Heart right ventricle (tissue), 16 donors: ENCODE results near the gene MMP24OS. TPM values are rescaled to one million over a fixed set of nuclear protein-coding genes. Genes with fewer than 3 reads are reported as not detected.

Experiments
- ATAC-seq, 8 donors: fragments of 200-7000 bp; cut with Tn5 transposase; one replicate each; pipeline ENCODE4 v1.9.1; 2020; ENCODE audit warnings: mild to moderate bottlenecking in 8 of 8, moderate library complexity in 8 of 8, moderate number of reproducible peaks in 1 of 8
- DNase-seq, 2 donors: peaks; one replicate each; pipeline ENCODE4 v3.0.0-alpha.2; 2020
- H3K27ac ChIP-seq, 10 donors: fragments of 200-600 bp; sonication (generic) in 2 of 10; one replicate each; pipeline versions ENCODE4 v1.5.0 to v1.8.0; 2020 to 2022; ENCODE audit warnings: mild to moderate bottlenecking in 3 of 10
- H3K27me3 ChIP-seq, 7 donors: fragments of 200-600 bp; one replicate each; pipeline ENCODE4 v1.8.0; 2021 to 2022; ENCODE audit warnings: mild to moderate bottlenecking in 2 of 7
- H3K36me3 ChIP-seq, 9 donors: fragments of 200-600 bp; sonication (generic) in 1 of 9; one replicate each; pipeline versions ENCODE4 v1.5.0 to v1.8.0; 2020 to 2022; ENCODE audit warnings: mild to moderate bottlenecking in 2 of 9
- H3K4me1 ChIP-seq, 9 donors: fragments of 200-600 bp; sonication (generic) in 1 of 9; one replicate each; pipeline versions ENCODE4 v1.5.0 to v1.8.0; 2020 to 2022; ENCODE audit warnings: mild to moderate bottlenecking in 4 of 9
- H3K4me3 ChIP-seq, 10 donors: fragments of 200-600 bp; sonication (generic) in 2 of 10; one replicate each; pipeline versions ENCODE4 v1.5.0 to v1.8.0; 2020 to 2022; ENCODE audit warnings: mild to moderate bottlenecking in 7 of 10, moderate library complexity in 2 of 10
- H3K9me3 ChIP-seq, 11 donors: fragments of 200-600 bp in 10 of 11; sonication (generic) in 2 of 11; one replicate each; pipeline versions ENCODE4 v1.5.0 to v1.8.0; 2013 to 2022; ENCODE audit warnings: mild to moderate bottlenecking in 2 of 11, control low read depth in 1 of 11, moderate library complexity in 1 of 11
- WGBS, 2 donors: extraction: QIAGEN DNeasy Blood & Tissue Kit; methylation state at CpG; one replicate each; pipeline ENCODE4 v1.1.7; 2013; ENCODE audit warnings: inconsistent platforms in 1 of 2; 5-methylcytosine and 5-hydroxymethylcytosine counted together
- intact Hi-C, 10 donors: fragments of 100-400 bp; cut with DNase I; formaldehyde crosslinking; loops; one replicate each; pipeline versions ENCODE4 v1.11.1 to v1.14.2; 2022
- polyA plus RNA-seq, 2 donors: library from polyadenylated mRNA; stranded (reverse); fragments of 200-250 nt; gene quantifications; one replicate each; pipeline ENCODE4 v1.2.3, GENCODE V29; 2013
- total RNA-seq, 10 donors: library from RNA; stranded (reverse); fragmentation: NEBNext Ultra II Directional in 3 of 10; extraction: Animal tissue kit (Norgen Biotek cat#: 25700) in 3 of 10; gene quantifications; one replicate each; pipeline versions ENCODE4 v1.2.1 to v1.2.4, GENCODE V29; 2021 to 2023
- TF ChIP-seq, protein P1 (sequence below), 9 donors: fragments of 200-600 bp; sonication (generic) in 2 of 9; IDR thresholded peaks; one replicate each; pipeline versions ENCODE4 v1.5.0 to v1.8.0; 2021 to 2022; ENCODE audit warnings: antibody characterized with exemption in 9 of 9, mild to moderate bottlenecking in 5 of 9, moderate library complexity in 1 of 9
- donor health status: Arrhythmogenic right ventricular cardiomyopathy.
- donor health status: ischemic (EF 13 %, LVEDD 7.1; RV severe dilation, severe dysfunction).
- donor health status: healthy with polysubstance abuse.
- donor health status: DM: no; HTN: yes; CAD: no.
- donor health status: DM: no; HTN: no; CAD: no.
- donor health status: ischemic (EF 25% LVEDD 6.9; RV normal size, moderate dysfunction).
- donor health status: ischemic (EF 25% LVEDD 5.7; RV mildly dilated, moderate dysfunction).
- donor health status: healthy.
- donor health status: DM: yes; HTN: yes; CAD: no.
- donor health status: Ischemic cardiomyopathy.
- donor health status: ischemic (EF 35%, LVEDD 5.7; RV mildly dilated, moderate dysfunction).
- donor health status: nonischemic (EF 11% LVEDD 7.7; RV severe dilation, severe dysfunction).
- donor health status: DM: yes; HTN: yes; CAD: no.
- donor health status: PGD.
- donor health status: ischemic (EF 29% LVEDD 5.4; RV normal size, mild dysfunction).
- donor health status: nonischemic (EF 23%, LVEDD 6.1; RV moderate dilation, normal function).

The MMP24OS gene
- total and polyA plus RNA-seq, 12 donors, result 14.4 to 64.1 (median 46.1) TPM

DNA sequence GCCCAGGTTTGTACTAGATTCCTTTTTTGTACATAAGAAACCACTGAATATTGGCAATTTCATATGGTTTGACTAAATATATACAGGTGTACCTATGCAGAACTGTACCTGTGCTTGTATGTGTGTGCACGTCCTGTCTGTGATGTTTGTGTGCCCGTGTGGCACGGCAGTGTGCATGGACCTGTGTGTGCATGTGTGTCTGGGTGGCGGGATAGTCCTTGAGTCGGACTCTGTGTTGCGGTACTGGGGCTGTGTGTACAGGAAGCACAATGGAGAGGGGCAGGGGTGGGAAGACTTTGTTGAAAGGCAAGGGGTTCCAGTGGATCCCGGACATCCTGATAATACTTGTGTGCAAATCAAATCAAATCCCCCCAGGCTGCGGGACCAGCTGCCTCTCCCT lies 17.8 kb upstream of the MMP24OS start:
- ATAC-seq (no peak), DNase-seq (no peak)
- Histone ChIP-seq H3K27ac (no peak overlapping the region), H3K4me1 (peaks cover 0 to 8% (median 0%) of the 10 kb centered on the region in 9 donors), H3K27me3 (peaks cover 0 to 21% (median 15%) of the 10 kb centered on the region in 7 donors), H3K9me3 (no peaks in the 10 kb centered on the region), H3K4me3 (no peak overlapping the region), H3K36me3 (no peaks in the 10 kb centered on the region)
- intact Hi-C loops, result no loop called here
- 69 to 70% methylated on average over 8 of the region's 8 CpGs for WGBS, 2 donors
- TF ChIP-seq, protein P1, sequence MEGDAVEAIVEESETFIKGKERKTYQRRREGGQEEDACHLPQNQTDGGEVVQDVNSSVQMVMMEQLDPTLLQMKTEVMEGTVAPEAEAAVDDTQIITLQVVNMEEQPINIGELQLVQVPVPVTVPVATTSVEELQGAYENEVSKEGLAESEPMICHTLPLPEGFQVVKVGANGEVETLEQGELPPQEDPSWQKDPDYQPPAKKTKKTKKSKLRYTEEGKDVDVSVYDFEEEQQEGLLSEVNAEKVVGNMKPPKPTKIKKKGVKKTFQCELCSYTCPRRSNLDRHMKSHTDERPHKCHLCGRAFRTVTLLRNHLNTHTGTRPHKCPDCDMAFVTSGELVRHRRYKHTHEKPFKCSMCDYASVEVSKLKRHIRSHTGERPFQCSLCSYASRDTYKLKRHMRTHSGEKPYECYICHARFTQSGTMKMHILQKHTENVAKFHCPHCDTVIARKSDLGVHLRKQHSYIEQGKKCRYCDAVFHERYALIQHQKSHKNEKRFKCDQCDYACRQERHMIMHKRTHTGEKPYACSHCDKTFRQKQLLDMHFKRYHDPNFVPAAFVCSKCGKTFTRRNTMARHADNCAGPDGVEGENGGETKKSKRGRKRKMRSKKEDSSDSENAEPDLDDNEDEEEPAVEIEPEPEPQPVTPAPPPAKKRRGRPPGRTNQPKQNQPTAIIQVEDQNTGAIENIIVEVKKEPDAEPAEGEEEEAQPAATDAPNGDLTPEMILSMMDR (IDR thresholded peaks at IDR 0.05), result no peak

DNA sequence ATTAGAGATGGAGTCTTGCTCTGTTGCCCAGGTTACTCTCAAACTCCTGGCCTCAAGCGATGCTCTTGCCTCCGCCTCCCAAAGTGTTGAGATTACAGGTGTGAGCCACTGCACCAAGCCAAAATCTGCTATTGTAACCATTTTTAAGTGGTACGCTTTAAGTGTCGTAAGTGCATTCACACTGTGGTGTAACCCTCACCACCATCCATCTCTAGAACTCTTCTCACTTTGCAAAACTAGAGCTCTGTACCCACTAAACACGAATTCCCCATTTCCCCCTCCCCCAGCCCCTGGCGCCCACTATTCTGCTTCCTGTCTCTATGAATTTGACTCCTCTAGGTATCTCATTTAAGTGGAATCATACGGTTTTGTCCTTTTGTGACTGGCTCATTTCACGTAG lies 17.1 kb upstream of the MMP24OS start:
- Histone ChIP-seq H3K27me3 (peaks cover 0 to 21% (median 15%) of the 10 kb centered on the region in 7 donors), H3K4me3 (no peak overlapping the region), H3K4me1 (peaks cover 0 to 8% (median 0%) of the 10 kb centered on the region in 9 donors), H3K27ac (no peak overlapping the region), H3K9me3 (no peaks in the 10 kb centered on the region), H3K36me3 (no peaks in the 10 kb centered on the region)
- TF ChIP-seq, protein P1 (IDR thresholded peaks at IDR 0.05), result no peak
- no peak for DNase-seq
- 69 to 85% methylated on average over 8 of the region's 8 CpGs for WGBS, 2 donors
- intact Hi-C loops, result no loop called here
- ATAC-seq, result no peak

DNA sequence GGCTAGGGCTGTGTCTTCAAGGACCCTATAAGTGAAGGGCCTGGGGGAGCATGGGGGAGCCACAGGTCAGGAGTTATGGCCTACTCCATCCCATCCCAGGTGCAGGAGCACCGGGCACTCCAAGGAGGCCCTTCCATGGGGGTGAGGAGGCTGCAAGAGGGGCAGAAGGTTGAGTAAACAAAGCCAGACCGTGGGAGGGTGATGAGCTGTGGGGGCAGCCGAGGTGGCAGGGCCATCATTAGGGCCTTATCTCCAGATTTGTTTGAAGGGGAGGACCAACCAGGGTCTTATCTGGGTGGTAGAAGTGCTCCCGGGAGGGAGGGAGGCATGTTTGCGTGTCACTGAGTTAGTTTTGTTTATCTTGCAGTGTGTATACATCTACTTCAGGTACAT lies 16.4 kb upstream of the MMP24OS start:
- 51 to 57% methylated on average over 5 of the region's 5 CpGs for WGBS, 2 donors
- no peaks in the 10 kb centered on the region for H3K9me3 ChIP-seq
- ATAC-seq (no peak), DNase-seq (no peak)
- TF ChIP-seq, protein P1 (IDR thresholded peaks at IDR 0.05), result no peak
- H3K27me3 ChIP-seq, result peaks cover 0 to 21% (median 15%) of the 10 kb centered on the region in 7 donors
- intact Hi-C loops, result no loop called here
- H3K27ac ChIP-seq, result no peak overlapping the region
- no peak overlapping the region for H3K4me3 ChIP-seq
- peaks cover 0 to 8% (median 0%) of the 10 kb centered on the region in 9 donors for H3K4me1 ChIP-seq
- H3K36me3 ChIP-seq, result no peaks in the 10 kb centered on the region

DNA sequence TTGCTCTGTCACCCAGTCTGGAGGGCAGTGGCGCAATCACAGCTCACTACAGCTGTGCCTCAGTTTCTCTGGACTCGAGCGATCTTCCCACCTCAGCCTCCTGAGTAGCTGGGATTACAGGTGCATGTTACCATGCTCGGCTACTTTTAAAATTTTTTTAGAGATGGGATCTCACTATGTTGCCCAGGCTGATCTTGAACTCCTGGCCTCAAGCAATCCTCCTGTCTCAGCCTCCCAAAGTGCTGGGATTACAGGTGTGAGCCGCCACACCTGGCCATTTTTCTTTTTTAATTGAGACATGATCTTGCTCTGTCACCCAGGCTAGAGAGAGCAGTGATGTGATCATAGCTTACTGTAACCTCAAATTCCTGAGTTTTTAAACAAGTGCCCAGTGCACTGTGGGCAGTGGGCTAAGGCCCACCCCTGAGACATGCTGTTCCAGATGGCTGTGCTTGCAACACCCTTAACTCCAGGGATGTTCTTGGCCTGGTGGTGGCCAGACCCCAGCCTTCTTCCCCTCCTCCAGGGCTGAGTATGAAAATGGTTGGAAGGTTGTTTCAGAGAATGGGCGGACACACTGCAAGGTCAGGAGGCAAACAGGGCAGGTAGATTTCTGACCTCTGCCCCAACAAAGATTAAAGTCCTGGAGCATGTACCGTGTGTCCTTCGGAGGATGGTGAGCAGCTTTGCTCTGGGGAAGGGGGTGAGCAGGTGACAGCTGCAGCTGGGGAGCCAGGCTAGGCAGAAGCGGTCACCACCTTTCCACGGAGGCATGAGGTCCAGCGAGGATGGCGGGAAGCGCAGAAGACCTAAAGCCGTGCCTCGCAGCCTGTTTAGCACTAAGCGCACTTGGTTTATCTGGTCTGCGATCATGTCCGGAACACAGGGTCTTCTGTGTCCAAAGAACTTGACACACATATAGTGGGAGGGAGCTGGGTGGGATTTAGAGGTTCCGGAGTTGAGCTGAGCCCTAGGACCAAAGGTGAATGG lies 15.7 kb upstream of the MMP24OS start:
- TF ChIP-seq, protein P1 (IDR thresholded peaks at IDR 0.05), result no peak
- intact Hi-C loops, result no loop called here
- ATAC-seq (no peak), DNase-seq (no peak)
- Histone ChIP-seq H3K4me3 (no peak overlapping the region), H3K4me1 (peaks cover 0 to 8% (median 0%) of the 10 kb centered on the region in 9 donors), H3K27ac (no peak overlapping the region), H3K36me3 (no peaks in the 10 kb centered on the region), H3K9me3 (no peaks in the 10 kb centered on the region), H3K27me3 (peaks cover 0 to 21% (median 15%) of the 10 kb centered on the region in 7 donors)
- WGBS, 2 donors, result 85 to 91% methylated on average over 19 of the region's 19 CpGs
